22Rv1 (cell line): ENCODE measurements around the gene CACNA1E.

ENCODE experiments used
- CTCF ChIP-seq: fragments of 450-650 bp; IDR thresholded peaks from 2 replicates; pipeline ENCODE4 v1.5.1; 2017; ENCODE audit warnings: mild to moderate bottlenecking
- ZFX ChIP-seq: fragments of 450-650 bp; IDR thresholded peaks from 2 replicates; pipeline ENCODE4 v1.6.1; 2017; ENCODE audit warnings: antibody characterized with exemption, borderline replicate concordance

GRCh38 chr1:181506563-181507353, 23.4 kb downstream of the CACNA1E start:
- no peak for TF ChIP-seq CTCF
- TF ChIP-seq ZFX = no peak
